Mammary epithelial cell (primary cell): ENCODE data around the gene SMARCAL1.

Experiments
- EZH2 ChIP-seq: IDR thresholded peaks from 2 replicates; pipeline ENCODE4 v1.6.1; 2012; ENCODE audit warnings: low read length, inconsistent platforms, borderline replicate concordance
- TF ChIP-seq, protein P1 (sequence below), 2 donors: IDR thresholded peaks in 1 of 2; conservative IDR thresholded peaks in 1 of 2; 2 replicates each; pipeline ENCODE4 v1.5.1; 2011 to 2012; ENCODE audit warnings: inconsistent platforms in 2 of 2, low read length in 2 of 2, mild to moderate bottlenecking in 2 of 2, control low read depth in 1 of 2, low read depth in 1 of 2; ENCODE audit not compliant: insufficient read depth in 1 of 2; ENCODE audit errors: extremely low read depth in 1 of 2

DNA sequence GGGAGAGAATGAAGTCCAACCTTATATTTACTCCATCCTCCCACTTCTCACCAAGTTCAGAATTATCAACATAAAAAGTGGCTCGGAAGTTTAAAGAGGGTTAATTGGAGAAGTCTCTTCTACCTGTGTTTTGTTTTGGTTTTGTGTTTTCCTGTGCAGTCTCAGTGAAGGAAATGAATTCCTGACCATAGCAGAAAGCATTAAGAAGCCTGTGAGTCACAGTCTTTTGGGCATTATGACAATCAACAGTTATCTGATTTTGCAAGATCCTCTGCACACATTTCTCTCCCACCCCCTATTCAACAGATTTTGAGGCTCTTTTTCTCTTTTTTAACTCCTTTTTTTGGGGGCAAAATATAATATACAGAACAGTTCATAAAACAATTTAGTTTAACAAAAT lies 77.8 kb downstream of the SMARCAL1 start:
- TF ChIP-seq, protein P1, sequence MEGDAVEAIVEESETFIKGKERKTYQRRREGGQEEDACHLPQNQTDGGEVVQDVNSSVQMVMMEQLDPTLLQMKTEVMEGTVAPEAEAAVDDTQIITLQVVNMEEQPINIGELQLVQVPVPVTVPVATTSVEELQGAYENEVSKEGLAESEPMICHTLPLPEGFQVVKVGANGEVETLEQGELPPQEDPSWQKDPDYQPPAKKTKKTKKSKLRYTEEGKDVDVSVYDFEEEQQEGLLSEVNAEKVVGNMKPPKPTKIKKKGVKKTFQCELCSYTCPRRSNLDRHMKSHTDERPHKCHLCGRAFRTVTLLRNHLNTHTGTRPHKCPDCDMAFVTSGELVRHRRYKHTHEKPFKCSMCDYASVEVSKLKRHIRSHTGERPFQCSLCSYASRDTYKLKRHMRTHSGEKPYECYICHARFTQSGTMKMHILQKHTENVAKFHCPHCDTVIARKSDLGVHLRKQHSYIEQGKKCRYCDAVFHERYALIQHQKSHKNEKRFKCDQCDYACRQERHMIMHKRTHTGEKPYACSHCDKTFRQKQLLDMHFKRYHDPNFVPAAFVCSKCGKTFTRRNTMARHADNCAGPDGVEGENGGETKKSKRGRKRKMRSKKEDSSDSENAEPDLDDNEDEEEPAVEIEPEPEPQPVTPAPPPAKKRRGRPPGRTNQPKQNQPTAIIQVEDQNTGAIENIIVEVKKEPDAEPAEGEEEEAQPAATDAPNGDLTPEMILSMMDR (conservative IDR thresholded peaks at IDR 0.05 in 1 of 2, IDR thresholded peaks at IDR 0.05 in 1 of 2; ENCODE audit: extremely low read depth in 1 of 2, insufficient read depth in 1 of 2, low read depth in 1 of 2, low read length in 2 of 2), result no peak
- TF ChIP-seq EZH2, result no peak
